Stimulated activated CD4-positive, alpha-beta T cell treated with anti-CD3 and anti-CD28 coated beads, Interleukin-12 subunit alpha, Interleukin-12 subunit beta, amount 100 ng/mL, for 24 hours (primary cell): Measurements from ENCODE around the gene CAMTA1.

Source experiments
- DNase-seq, 2 experiments: peaks; one replicate each; pipeline ENCODE4 v3.0.0-alpha.2; 2020; ENCODE audit warnings: low read depth in 2 of 2

The CAMTA1 gene

GRCh38 chr1:7491109-7491817 is 706.0 kb downstream of the CAMTA1 start:
- no peak for DNase-seq

GRCh38 chr1:7491818-7492173 is 706.5 kb downstream of the CAMTA1 start:
- DNase-seq, result no peak

GRCh38 chr1:7493711-7494454 is 708.6 kb downstream of the CAMTA1 start:
- DNase-seq, result no peak

DNA sequence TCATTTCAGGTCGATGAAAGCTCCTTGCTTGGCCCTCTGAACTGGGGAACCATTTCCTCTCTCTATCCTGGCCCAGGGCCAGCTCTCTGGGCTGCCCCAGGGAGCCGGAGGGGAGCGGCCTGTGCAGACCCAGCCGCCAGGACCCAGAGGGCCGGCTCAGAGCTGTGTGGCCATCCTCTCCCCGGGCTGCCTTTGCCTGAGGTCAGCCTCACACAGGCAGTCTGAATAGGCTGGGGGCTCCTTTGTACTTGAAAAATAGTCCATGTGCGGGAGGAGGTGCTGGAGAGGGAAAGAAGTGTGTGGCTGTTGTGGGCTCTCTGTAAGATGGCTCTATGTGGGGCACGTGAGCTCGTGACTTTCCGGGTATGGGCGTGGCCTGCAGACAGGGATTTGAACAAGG is 710.7 kb downstream of the CAMTA1 start:
- DNase-seq, result no peak

DNA sequence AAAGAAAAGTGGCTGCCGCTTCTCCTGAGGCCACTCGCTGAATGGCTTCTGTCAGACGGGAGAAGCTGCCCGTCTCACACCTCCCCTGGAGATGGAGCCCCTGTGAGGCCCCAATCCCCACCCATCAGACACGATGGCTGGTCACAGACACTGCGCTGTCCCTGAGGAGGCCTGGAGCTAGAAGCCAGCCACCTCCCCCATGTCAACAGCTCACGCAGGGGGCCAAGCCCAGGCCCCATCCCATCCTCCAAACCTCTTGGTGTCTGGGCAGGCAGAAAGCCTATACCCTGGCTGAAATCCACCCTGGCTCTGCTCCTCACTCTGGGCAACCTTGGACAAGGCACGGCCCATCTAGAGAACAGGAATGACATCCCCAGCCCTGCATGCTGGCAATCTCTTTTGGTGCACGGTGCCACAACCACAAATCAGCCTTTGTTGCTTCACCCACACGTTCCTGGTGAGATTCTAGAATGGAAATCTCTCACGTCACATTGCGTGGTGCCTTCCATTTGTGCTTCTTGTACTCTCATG is 711.9 kb downstream of the CAMTA1 start:
- DNase-seq, result no peak

- DNase-seq, result no peak
Observed at GRCh38 chr1:7500381-7501083, 715.3 kb downstream of the CAMTA1 start.

DNA sequence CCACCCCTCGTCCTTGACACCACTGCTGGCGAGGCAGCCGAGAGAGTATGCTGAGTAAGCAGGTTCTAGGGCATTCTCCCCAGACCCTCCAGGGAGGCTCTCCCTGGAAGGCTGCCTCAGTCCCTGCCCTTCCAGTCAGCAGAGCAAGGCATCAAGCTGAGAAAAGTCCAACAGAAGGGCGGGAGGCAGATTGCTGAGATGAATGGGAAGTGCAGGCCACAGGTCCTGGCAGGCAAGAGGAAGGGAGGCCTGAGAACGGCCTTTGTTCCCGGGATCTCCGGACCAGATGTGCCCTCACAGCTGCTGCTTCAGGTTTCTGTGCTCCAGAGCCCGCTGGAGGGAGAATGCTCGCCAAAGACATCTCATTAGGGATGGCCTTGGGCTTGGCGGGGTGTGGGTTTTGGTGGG is 715.8 kb downstream of the CAMTA1 start:
- DNase-seq, result no peak

DNA sequence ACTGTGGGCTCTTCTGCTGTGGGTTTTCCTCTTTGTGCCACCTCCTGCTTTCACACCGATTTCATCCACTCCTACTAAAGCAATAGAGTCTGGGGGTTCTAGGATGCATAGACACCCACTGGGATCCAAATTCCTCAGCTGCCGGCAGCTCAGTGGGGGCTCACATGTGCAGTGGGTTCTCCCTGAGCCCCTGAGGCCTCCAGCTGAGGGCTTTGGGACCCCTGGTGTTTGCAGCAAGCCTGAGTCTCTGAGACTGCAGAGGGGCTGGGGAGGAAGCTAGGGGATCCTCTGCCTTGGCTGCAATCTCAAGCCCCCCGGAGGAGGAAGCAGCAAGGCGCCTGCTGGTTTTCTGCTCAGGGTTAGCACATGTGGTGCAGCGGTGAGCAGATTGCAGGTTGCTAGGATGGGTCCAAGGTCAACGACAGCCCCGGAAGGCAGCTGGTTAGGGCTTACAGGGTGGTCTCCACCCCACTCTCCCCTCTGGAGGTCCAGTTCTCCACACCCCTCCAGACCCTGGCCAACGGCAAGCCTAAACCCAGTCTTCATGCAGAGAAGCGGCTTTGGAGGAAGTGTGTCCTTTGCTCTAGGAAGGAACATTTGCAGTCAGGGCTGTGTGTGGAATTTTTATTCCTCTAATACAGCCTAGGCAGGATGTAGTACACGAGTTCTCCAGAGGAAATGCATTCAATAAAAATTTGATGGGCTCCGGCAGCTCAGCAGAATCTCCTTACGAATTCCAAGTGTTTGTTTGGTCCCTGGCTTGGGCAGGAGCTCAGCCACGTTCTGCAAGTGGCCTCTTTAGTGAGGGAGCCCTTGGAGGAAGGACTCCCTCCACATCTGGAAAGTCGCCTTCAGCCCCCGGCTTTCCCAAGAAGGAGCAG is 716.7 kb downstream of the CAMTA1 start:
- DNase-seq, result no peak

- no peak for DNase-seq
Observed at GRCh38 chr1:7503691-7504437, 718.6 kb downstream of the CAMTA1 start.

DNA sequence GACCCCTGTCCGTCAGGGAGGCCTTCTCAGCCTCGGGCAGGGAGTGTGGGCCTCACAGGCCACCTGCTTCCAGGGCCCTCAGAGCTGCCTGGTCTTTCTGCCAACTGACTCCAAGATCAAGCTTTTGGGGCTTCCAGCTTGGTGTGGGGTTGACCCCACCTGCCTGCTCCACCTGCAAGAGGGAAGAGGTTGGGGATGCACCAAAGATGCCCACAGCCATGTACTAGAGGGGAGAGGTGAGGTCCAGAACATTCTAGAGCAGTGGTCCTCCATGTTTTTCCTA is 719.1 kb downstream of the CAMTA1 start:
- no peak for DNase-seq

DNA sequence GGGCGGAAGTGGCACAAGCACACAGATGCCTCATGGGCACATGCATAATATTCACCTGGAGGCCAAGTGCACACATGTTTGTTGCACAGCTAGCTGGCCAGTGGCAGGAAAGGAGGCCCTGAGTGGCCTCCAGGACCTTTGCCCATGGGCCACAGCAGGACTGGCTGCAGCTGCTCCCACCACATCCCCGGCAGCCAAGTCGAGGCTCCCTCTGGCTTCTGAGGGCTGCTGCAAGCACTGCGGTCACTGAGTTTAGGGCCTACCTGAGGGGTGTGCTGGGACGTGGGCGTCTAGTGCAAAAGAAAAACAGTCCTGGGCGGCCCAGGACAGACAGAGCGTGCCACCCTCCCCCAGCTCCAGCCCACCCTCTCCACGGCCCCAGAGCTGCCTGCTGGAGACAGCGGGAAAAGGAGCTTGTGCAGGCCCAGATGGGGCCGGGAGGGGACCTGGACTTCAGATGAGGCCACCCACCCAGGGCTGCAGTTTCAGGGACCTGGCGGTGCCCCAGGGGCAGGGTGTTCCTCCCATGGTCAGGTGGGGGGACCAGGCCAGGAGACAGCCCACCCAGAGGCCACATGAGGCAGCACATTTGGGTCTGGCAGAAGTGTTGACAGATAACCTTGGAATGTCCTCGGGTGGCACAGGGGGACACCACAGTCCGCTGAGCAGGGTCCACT is 720.0 kb downstream of the CAMTA1 start:
- DNase-seq, result no peak

- DNase-seq, result no peak
Observed at GRCh38 chr1:7505771-7506453, 720.7 kb downstream of the CAMTA1 start.

DNA sequence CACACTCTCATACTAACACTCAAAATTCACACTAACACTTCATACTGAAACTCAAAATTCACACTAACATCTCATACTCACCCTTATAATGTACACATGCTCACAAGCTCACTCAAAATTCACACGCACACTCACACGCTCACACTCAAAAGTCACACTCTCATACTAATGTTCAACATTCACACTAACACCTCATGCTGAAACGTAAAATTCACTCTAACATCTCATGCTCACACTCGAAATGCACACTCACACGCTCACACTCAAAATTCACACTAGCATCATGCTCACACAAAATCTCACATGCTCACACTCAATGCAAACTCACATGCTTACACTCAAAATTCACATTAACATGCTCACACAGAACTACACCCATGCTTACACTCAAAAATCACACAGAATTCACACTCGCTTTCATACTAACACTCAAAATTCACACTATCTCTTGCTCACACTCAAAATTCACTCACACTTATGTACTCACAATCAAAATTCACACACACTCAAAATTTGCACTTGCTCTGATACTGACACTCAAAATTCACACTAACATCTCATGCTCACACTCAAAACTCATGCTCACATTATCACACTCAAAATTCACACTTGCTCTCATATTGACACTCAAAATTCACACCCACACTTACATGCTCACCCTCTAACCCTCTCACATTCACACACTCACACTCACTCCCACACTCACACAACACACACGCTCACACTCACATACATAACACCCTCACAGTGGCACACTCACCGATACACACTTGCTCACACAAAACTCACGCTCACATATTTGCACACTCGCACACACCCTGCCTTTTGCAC is 721.4 kb downstream of the CAMTA1 start:
- DNase-seq, result no peak

- no peak for DNase-seq
Observed at GRCh38 chr1:7507285-7508019, 722.2 kb downstream of the CAMTA1 start.

DNA sequence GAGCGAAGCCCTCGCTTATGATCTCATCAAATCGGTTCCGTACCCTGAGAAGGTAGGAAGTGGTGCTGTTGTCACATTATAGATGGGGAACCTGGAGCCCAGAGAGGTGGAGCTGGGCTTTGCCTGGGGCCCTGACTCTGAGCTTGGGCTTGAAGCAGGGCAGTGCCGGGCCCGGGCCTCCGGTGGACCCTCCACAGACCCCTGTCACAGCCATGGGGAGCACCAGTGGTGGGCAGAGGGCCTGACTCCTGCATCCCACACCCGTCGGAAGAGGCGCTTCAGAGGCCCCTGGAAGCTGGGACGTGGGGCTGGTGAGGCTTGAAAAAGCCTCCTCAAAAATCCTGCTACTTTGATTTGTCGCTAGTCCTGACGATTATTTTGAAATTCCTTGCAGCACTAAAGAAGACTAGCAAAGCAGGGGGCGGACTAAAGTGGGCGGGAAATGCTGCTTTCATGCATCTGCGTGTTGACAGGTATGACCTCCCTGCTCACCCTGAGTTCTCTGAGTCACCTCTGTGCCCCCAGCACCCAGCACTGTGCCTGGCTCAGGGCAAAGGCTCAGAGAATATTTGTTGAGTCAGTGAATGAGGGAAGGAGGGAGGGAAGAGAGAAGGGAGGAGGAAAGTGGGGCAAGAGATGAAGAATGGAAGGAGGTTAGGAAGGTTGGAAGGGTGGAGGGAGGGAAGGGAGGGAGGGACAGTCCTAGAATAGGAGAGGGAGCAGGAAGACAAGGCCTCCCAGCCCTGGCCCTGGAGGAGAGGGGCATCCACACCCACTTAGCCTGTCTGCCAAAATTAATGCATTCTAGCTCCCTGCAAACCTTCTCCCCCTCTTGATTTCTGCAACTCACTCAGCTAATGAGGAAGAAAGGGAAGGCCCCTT is 723.0 kb downstream of the CAMTA1 start:
- no peak for DNase-seq

GRCh38 chr1:7508934-7509519 is 723.8 kb downstream of the CAMTA1 start:
- DNase-seq, result no peak

GRCh38 chr1:7509598-7509997 is 724.3 kb downstream of the CAMTA1 start:
- DNase-seq, result no peak
